MV-4-11 (cell line): ENCODE data around the gene ZNF365.
"Not testable (repeated sequence)": the region's sequence is repeated elsewhere in the genome, so short reads cannot be mapped to it uniquely, and the experiment has no call there.

Experiments
- DNase-seq: peaks from one replicate; lab custom pipeline; 2025; lab: John Stamatoyannopoulos, UW

Gene ZNF365

GRCh38 chr10:62373995-62374861 lies at the start of gene ZNF365:
TSS of gene ZNF365 (plus strand) at chr10:62374369. CDS start at chr10:62376194, 1,825 bp downstream.
- DNase-seq = no peak

- no peak for DNase-seq
These were observed 48.0 kb upstream of the ZNF365 start for GRCh38 chr10:62326176-62326575.

GRCh38 chr10:62327885-62328284 lies 46.3 kb upstream of the ZNF365 start:
- DNase-seq = no peak

- no peak for DNase-seq
These were observed 44.0 kb upstream of the ZNF365 start for GRCh38 chr10:62330213-62330612.

- DNase-seq = no peak
These were observed 41.8 kb upstream of the ZNF365 start for GRCh38 chr10:62332406-62332805.

- peak; percentile 24 for DNase-seq
These were observed 40.9 kb upstream of the ZNF365 start for GRCh38 chr10:62333135-62333889.

GRCh38 chr10:62333988-62334682 lies 40.0 kb upstream of the ZNF365 start:
- no peak for DNase-seq

- no peak for DNase-seq
These were observed 38.8 kb upstream of the ZNF365 start for GRCh38 chr10:62335326-62335725.

- no peak for DNase-seq
These were observed 37.8 kb upstream of the ZNF365 start for GRCh38 chr10:62336404-62336803.

- DNase-seq = no peak
These were observed 32.8 kb upstream of the ZNF365 start for GRCh38 chr10:62341419-62341818.

GRCh38 chr10:62343000-62343399 lies 31.2 kb upstream of the ZNF365 start:
- DNase-seq = no peak

- no peak for DNase-seq
These were observed 26.1 kb upstream of the ZNF365 start for GRCh38 chr10:62348029-62348428.

GRCh38 chr10:62352356-62352970 lies 21.7 kb upstream of the ZNF365 start:
- DNase-seq = no peak

- no peak for DNase-seq
These were observed 19.3 kb upstream of the ZNF365 start for GRCh38 chr10:62354916-62355315.

GRCh38 chr10:62356447-62356846 lies 17.7 kb upstream of the ZNF365 start:
- no peak for DNase-seq

GRCh38 chr10:62358151-62358550 lies 16.0 kb upstream of the ZNF365 start:
- not testable (repeated sequence) for DNase-seq

GRCh38 chr10:62373639-62373994 lies 552 bp upstream of the ZNF365 start:
- no peak for DNase-seq

GRCh38 chr10:62374862-62375710 lies 917 bp downstream of the ZNF365 start:
- no peak for DNase-seq

- no peak for DNase-seq
These were observed 2.2 kb downstream of the ZNF365 start for GRCh38 chr10:62376071-62377025.

- DNase-seq = no peak
These were observed 2.9 kb downstream of the ZNF365 start for GRCh38 chr10:62377026-62377415.
